ENCODE measurements around the gene ACSS2. TPM values are rescaled to one million over a fixed set of nuclear protein-coding genes. Genes with fewer than 3 reads are reported as not detected.
"Not testable (repeated sequence)": the region's sequence is repeated elsewhere in the genome, so short reads cannot be mapped to it uniquely, and the experiment has no call there.

Gene ACSS2
- total and polyA plus RNA-seq, 2 donors (not counting 1 experiment from before 2014, with no cell fraction given), result 10.5 to 22.1 TPM

- H3K4me2 ChIP-seq (replicated peaks; ENCODE audit: low read depth, low read length, poor library complexity, severe bottlenecking), result no peak overlapping the region
- Mint-ChIP-seq H3K9me3 (ENCODE audit: insufficient read depth) (no peaks in the 10 kb centered on the region), H3K4me1 (peaks cover 1% of the 10 kb centered on the region), H3K27ac (no peak overlapping the region), H3K4me3 (no peak overlapping the region), H3K27me3 (peaks cover 5% of the 10 kb centered on the region)
- no peaks in the 10 kb centered on the region for H3K27me3 ChIP-seq (replicated peaks in 1 of 4; ENCODE audit: control extremely low read depth in 1 of 4, control insufficient read depth in 3 of 4, insufficient read depth in 4 of 4, low read length in 3 of 4)
- intact Hi-C loops (cut with micrococcal nuclease), result no loop called here
- no peaks in the 10 kb centered on the region for H3K36me3 ChIP-seq (replicated peaks in 1 of 2; ENCODE audit: control extremely low read depth in 1 of 2, control insufficient read depth in 1 of 2, extremely low read depth in 1 of 2, insufficient read depth in 2 of 2, low read length in 1 of 2)
- H3K27ac ChIP-seq (ENCODE audit: low read length in 2 of 2), result no peak overlapping the region
- ATAC-seq (ENCODE audit: low read depth) (no peak), DNase-seq (no peak)
- H3K9ac ChIP-seq (ENCODE audit: low read length), result no peak overlapping the region
- no peak for TF ChIP-seq CTCF (IDR thresholded peaks at IDR 0.05)
- ChIA-PET POLR2A (no interaction called here), CTCF (no interaction called here)
- H3K4me3 ChIP-seq (ENCODE audit: control extremely low read depth in 1 of 5, extremely low read depth in 1 of 5, insufficient read depth in 1 of 5, low read depth in 2 of 5, low read length in 4 of 5), result no peak overlapping the region
- H4K20me1 ChIP-seq (ENCODE audit: control insufficient read depth, insufficient read depth, low read length, poor library complexity, severe bottlenecking), result no peaks in the 10 kb centered on the region
- H3K79me2 ChIP-seq (ENCODE audit: control insufficient read depth, insufficient read depth, low read length), result no peaks in the 10 kb centered on the region
- no peaks in the 10 kb centered on the region for H3K9me3 ChIP-seq (ENCODE audit: control extremely low read depth in 1 of 3, control insufficient read depth in 2 of 3, insufficient read depth in 1 of 3, low read length in 2 of 3)
- H2AFZ ChIP-seq (ENCODE audit: insufficient read depth, low read depth, low read length, poor library complexity, severe bottlenecking), result no peak overlapping the region
- no peaks in the 10 kb centered on the region for H3K4me1 ChIP-seq (ENCODE audit: control insufficient read depth in 2 of 2, insufficient read depth in 2 of 2, low read length in 2 of 2)
- WGBS (ENCODE audit: insufficient coverage), result no CpG with 5 or more reads among the region's 3 CpGs
These were observed 19.1 kb downstream of the ACSS2 start for GRCh38 chr20:34895465-34895864.

- Histone ChIP-seq H2AFZ (ENCODE audit: insufficient read depth, low read depth, low read length, poor library complexity, severe bottlenecking) (no peak overlapping the region), H3K36me3 (replicated peaks in 1 of 2; ENCODE audit: control extremely low read depth in 1 of 2, control insufficient read depth in 1 of 2, extremely low read depth in 1 of 2, insufficient read depth in 2 of 2, low read length in 1 of 2) (no peaks in the 10 kb centered on the region), H3K27ac (ENCODE audit: low read length in 2 of 2) (no peak overlapping the region), H3K9ac (ENCODE audit: low read length) (no peak overlapping the region), H3K4me3 (ENCODE audit: control extremely low read depth in 1 of 5, extremely low read depth in 1 of 5, insufficient read depth in 1 of 5, low read depth in 2 of 5, low read length in 4 of 5) (no peak overlapping the region), H3K79me2 (ENCODE audit: control insufficient read depth, insufficient read depth, low read length) (no peaks in the 10 kb centered on the region), H3K4me1 (ENCODE audit: control insufficient read depth in 2 of 2, insufficient read depth in 2 of 2, low read length in 2 of 2) (no peaks in the 10 kb centered on the region), H3K27me3 (replicated peaks in 1 of 4; ENCODE audit: control extremely low read depth in 1 of 4, control insufficient read depth in 3 of 4, insufficient read depth in 4 of 4, low read length in 3 of 4) (no peaks in the 10 kb centered on the region), H4K20me1 (ENCODE audit: control insufficient read depth, insufficient read depth, low read length, poor library complexity, severe bottlenecking) (no peaks in the 10 kb centered on the region), H3K9me3 (ENCODE audit: control extremely low read depth in 1 of 3, control insufficient read depth in 2 of 3, insufficient read depth in 1 of 3, low read length in 2 of 3) (no peaks in the 10 kb centered on the region), H3K4me2 (replicated peaks; ENCODE audit: low read depth, low read length, poor library complexity, severe bottlenecking) (no peak overlapping the region)
- Mint-ChIP-seq H3K4me1 (peaks cover 1% of the 10 kb centered on the region), H3K9me3 (ENCODE audit: insufficient read depth) (no peaks in the 10 kb centered on the region), H3K27me3 (peaks cover 5% of the 10 kb centered on the region), H3K27ac (no peak overlapping the region), H3K4me3 (no peak overlapping the region)
- intact Hi-C loops (cut with micrococcal nuclease), result no loop called here
- DNase-seq (no peak), ATAC-seq (ENCODE audit: low read depth) (no peak)
- CTCF ChIA-PET, result no interaction called here
- WGBS (ENCODE audit: insufficient coverage), result 100% methylated on average over 1 of the region's 1 CpG
- TF ChIP-seq CTCF (IDR thresholded peaks at IDR 0.05) (no peak), EZH2 (IDR thresholded peaks at IDR 0.05; ENCODE audit: borderline replicate concordance, insufficient read depth, low read depth, low read length, poor library complexity, severe bottlenecking) (no peak)
- POLR2A ChIA-PET, result no interaction called here
These were observed 19.7 kb downstream of the ACSS2 start for GRCh38 chr20:34896086-34896621.

- H3K9me3 Mint-ChIP-seq (ENCODE audit: insufficient read depth); ATAC-seq (ENCODE audit: low read depth); H3K79me2 ChIP-seq (ENCODE audit: control insufficient read depth, insufficient read depth, low read length); CTCF ChIA-PET; H3K4me3 Mint-ChIP-seq; H3K27me3 ChIP-seq (replicated peaks in 1 of 4; ENCODE audit: control extremely low read depth in 1 of 4, control insufficient read depth in 3 of 4, insufficient read depth in 4 of 4, low read length in 3 of 4); H3K4me1 Mint-ChIP-seq; H3K36me3 ChIP-seq (replicated peaks in 1 of 2; ENCODE audit: control extremely low read depth in 1 of 2, control insufficient read depth in 1 of 2, extremely low read depth in 1 of 2, insufficient read depth in 2 of 2, low read length in 1 of 2); H3K4me2 ChIP-seq (replicated peaks; ENCODE audit: low read depth, low read length, poor library complexity, severe bottlenecking); H3K27me3 Mint-ChIP-seq; H2AFZ ChIP-seq (ENCODE audit: insufficient read depth, low read depth, low read length, poor library complexity, severe bottlenecking); H3K9me3 ChIP-seq (ENCODE audit: control extremely low read depth in 1 of 3, control insufficient read depth in 2 of 3, insufficient read depth in 1 of 3, low read length in 2 of 3); H3K4me1 ChIP-seq (ENCODE audit: control insufficient read depth in 2 of 2, insufficient read depth in 2 of 2, low read length in 2 of 2); H4K20me1 ChIP-seq (ENCODE audit: control insufficient read depth, insufficient read depth, low read length, poor library complexity, severe bottlenecking); H3K4me3 ChIP-seq (ENCODE audit: control extremely low read depth in 1 of 5, extremely low read depth in 1 of 5, insufficient read depth in 1 of 5, low read depth in 2 of 5, low read length in 4 of 5); DNase-seq; intact Hi-C loops (cut with micrococcal nuclease); H3K27ac ChIP-seq (ENCODE audit: low read length in 2 of 2); H3K27ac Mint-ChIP-seq; POLR2A ChIA-PET; H3K9ac ChIP-seq (ENCODE audit: low read length): not testable (repeated sequence)
- no CpG with 5 or more reads among the region's 3 CpGs for WGBS (ENCODE audit: insufficient coverage)
These were observed 21.7 kb downstream of the ACSS2 start for GRCh38 chr20:34898129-34898528.

Measured in B cell (primary cell).